Mesothelial cell of epicardium (in vitro differentiated cells): Measurements from ENCODE around the gene CRYGN. TPM values are rescaled to one million over a fixed set of nuclear protein-coding genes. Genes with fewer than 3 reads are reported as not detected.

Experiments used
- DNase-seq, 2 experiments: peaks; one replicate each; pipeline ENCODE4 v3.0.0; 2021; ENCODE audit warnings: low spot score in 2 of 2; ENCODE audit not compliant: unreplicated experiment in 2 of 2
- H3K27ac Mint-ChIP-seq: 2 replicates; pipeline ENCODE4 v1.8.0; 2021; ENCODE audit warnings: mixed read lengths
- H3K27me3 Mint-ChIP-seq: 2 replicates; pipeline ENCODE4 v1.8.0; 2021; ENCODE audit warnings: low read depth, mixed read lengths
- H3K36me3 Mint-ChIP-seq: 2 replicates; pipeline ENCODE4 v1.8.0; 2021; ENCODE audit warnings: mixed read lengths
- H3K4me1 Mint-ChIP-seq: 2 replicates; pipeline ENCODE4 v1.8.0; 2021; ENCODE audit warnings: mixed read lengths
- H3K4me3 Mint-ChIP-seq: 2 replicates; pipeline ENCODE4 v1.8.0; 2021; ENCODE audit warnings: mild to moderate bottlenecking, moderate library complexity, mixed read lengths
- H3K9me3 Mint-ChIP-seq: 2 replicates; pipeline ENCODE4 v1.8.0; 2021; ENCODE audit warnings: mixed read lengths
- CTCF ChIP-seq: fragments of 200-600 bp; sonication (generic); IDR thresholded peaks from one replicate; pipeline ENCODE4 v1.5.0; 2021; ENCODE audit warnings: antibody characterized with exemption; ENCODE audit not compliant: unreplicated experiment
- total RNA-seq: library from RNA; stranded (reverse); gene quantifications from 3 replicates; pipeline ENCODE4 v1.2.1, GENCODE V29; 2021

Gene CRYGN
- total RNA-seq, 1 donor from 2014 or later: 9.4 TPM

GRCh38 chr7:151437159-151437553 lies 2.8 kb downstream of the CRYGN start:
- DNase-seq: no peak
- Mint-ChIP-seq H3K27me3 (no peaks in the 10 kb centered on the region), H3K4me1 (peaks cover 64% of the 10 kb centered on the region), H3K27ac (peak overlapping the region; percentile 94), H3K36me3 (no peaks in the 10 kb centered on the region), H3K9me3 (no peaks in the 10 kb centered on the region), H3K4me3 (no peak overlapping the region)
- no peak for TF ChIP-seq CTCF

GRCh38 chr7:151436446-151437158 lies 3.3 kb downstream of the CRYGN start:
- Mint-ChIP-seq H3K4me1 (peaks cover 60% of the 10 kb centered on the region), H3K27me3 (no peaks in the 10 kb centered on the region), H3K4me3 (no peak overlapping the region), H3K27ac (peak overlapping the region; percentile 94), H3K9me3 (no peaks in the 10 kb centered on the region), H3K36me3 (no peaks in the 10 kb centered on the region)
- TF ChIP-seq CTCF: no peak
- DNase-seq: no peak

- H3K4me1 Mint-ChIP-seq: peaks cover 56% of the 10 kb centered on the region
- no peak overlapping the region for H3K4me3 Mint-ChIP-seq
- H3K27ac Mint-ChIP-seq: peak overlapping the region; percentile 94
- H3K36me3 Mint-ChIP-seq: no peaks in the 10 kb centered on the region
- no peak for DNase-seq
- TF ChIP-seq CTCF: no peak
- no peaks in the 10 kb centered on the region for H3K27me3 Mint-ChIP-seq
- no peaks in the 10 kb centered on the region for H3K9me3 Mint-ChIP-seq
These were observed 4.0 kb downstream of the CRYGN start for GRCh38 chr7:151435971-151436370.

- Mint-ChIP-seq H3K27ac (peak overlapping the region; percentile 21), H3K4me1 (peaks cover 50% of the 10 kb centered on the region), H3K36me3 (no peaks in the 10 kb centered on the region), H3K4me3 (no peak overlapping the region), H3K27me3 (no peaks in the 10 kb centered on the region), H3K9me3 (no peaks in the 10 kb centered on the region)
- DNase-seq: no peak
- no peak for TF ChIP-seq CTCF
These were observed 4.6 kb downstream of the CRYGN start for GRCh38 chr7:151435103-151435916.

- H3K9me3 Mint-ChIP-seq: no peaks in the 10 kb centered on the region
- no peaks in the 10 kb centered on the region for H3K36me3 Mint-ChIP-seq
- no peak for DNase-seq
- no peak overlapping the region for H3K27ac Mint-ChIP-seq
- no peaks in the 10 kb centered on the region for H3K27me3 Mint-ChIP-seq
- peaks cover 53% of the 10 kb centered on the region for H3K4me1 Mint-ChIP-seq
- H3K4me3 Mint-ChIP-seq: no peak overlapping the region
- no peak for TF ChIP-seq CTCF
These were observed 5.4 kb downstream of the CRYGN start for GRCh38 chr7:151434549-151434948.
